Activated CD8-positive, alpha-beta memory T cell treated with anti-CD3 and anti-CD28 coated beads, Interleukin-2, amount 10 ng/mL, durations not matched to agents 7 days and 5 days (primary cell): ENCODE measurements around the gene FAM107B. TPM values are rescaled to one million over a fixed set of nuclear protein-coding genes. Genes with fewer than 3 reads are reported as not detected.
"Not testable (repeated sequence)": the region's sequence is repeated elsewhere in the genome, so short reads cannot be mapped to it uniquely, and the experiment has no call there.

ENCODE experiments used
- ATAC-seq: fragments of 150-1000 bp; cut with Tn5 transposase; one replicate; pipeline ENCODE4 v1.10.0; 2021; ENCODE audit warnings: moderate library complexity
- CTCF ChIA-PET: fragments of 350-600 bp; sonication (Branson Sonifier 250); formaldehyde crosslinking; loops from one replicate; lab custom pipeline; 2021; ENCODE audit warnings: antibody characterized with exemption; lab: Charles Lee
- DNase-seq: peaks from one replicate; pipeline ENCODE4 v3.0.0-alpha.2; 2020
- H3K27ac Mint-ChIP-seq: one replicate; pipeline ENCODE4 v1.8.0; 2021; ENCODE audit warnings: mild to moderate bottlenecking, mixed read lengths
- H3K27me3 Mint-ChIP-seq: one replicate; pipeline ENCODE4 v1.8.0; 2021; ENCODE audit warnings: mixed read lengths
- H3K36me3 Mint-ChIP-seq: one replicate; pipeline ENCODE4 v1.8.0; 2021; ENCODE audit warnings: mild to moderate bottlenecking, mixed read lengths
- H3K4me1 Mint-ChIP-seq: one replicate; pipeline ENCODE4 v1.8.0; 2021; ENCODE audit warnings: mixed read lengths
- H3K4me3 Mint-ChIP-seq: one replicate; pipeline ENCODE4 v1.8.0; 2021; ENCODE audit warnings: mild to moderate bottlenecking, moderate library complexity, mixed read lengths
- H3K9me3 Mint-ChIP-seq: one replicate; pipeline ENCODE4 v1.8.0; 2022; ENCODE audit warnings: low read depth, mixed read lengths
- total RNA-seq, 2 experiments: library from RNA; stranded (reverse); gene quantifications; one replicate each; pipeline ENCODE4 v1.2.3, GENCODE V29; 2021

Gene FAM107B
- total RNA-seq, 2 experiments from 2014 or later, result 114 to 208 TPM

DNA sequence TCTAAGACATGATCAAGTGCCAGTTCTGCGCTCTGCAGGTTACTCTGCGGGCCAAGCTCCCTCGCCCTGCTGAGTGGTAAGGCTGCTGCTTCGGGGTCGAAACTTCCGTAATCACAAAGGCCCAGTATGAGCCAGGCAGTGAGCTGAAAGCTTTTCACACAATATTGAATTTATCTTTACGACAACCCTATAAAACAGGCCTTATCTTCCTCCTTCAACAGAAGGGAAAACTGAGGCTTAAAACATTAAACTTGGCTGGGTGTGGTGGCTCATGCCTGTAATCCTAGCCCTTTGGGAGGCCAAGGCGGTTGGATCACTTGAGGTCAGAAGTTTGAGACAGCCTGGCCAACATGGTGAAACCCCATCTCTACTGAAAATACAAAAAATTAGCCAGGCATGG is 83.3 kb downstream of the FAM107B start:
- DNase-seq (no peak), ATAC-seq (no peak)
- peaks cover 22% of the 10 kb centered on the region for H3K4me1 Mint-ChIP-seq
- peaks cover 8% of the 10 kb centered on the region for H3K27me3 Mint-ChIP-seq
- no peak overlapping the region for H3K4me3 Mint-ChIP-seq
- H3K9me3 Mint-ChIP-seq, result no peaks in the 10 kb centered on the region
- H3K27ac Mint-ChIP-seq, result no peak overlapping the region
- H3K36me3 Mint-ChIP-seq, result no peaks in the 10 kb centered on the region
- CTCF ChIA-PET, result no interaction called here

DNA sequence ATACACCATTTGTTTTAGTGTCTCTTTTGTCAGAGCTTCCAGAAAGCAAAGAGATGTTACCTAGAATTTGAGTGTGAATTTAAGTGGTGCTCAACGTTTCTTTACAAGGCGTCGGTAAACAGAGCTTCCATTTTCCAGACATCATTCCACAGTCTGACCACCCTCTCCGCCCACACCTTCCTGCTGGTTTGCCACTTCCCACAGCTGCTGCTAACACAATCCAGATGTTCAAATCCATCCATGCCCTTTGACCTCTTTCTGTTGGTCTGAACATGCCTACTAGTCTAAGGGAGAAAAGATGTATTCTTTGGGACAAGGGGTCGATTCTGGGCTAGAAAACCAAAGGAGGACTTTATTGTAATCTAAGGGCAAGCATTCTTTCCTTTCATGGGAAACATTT is 86.1 kb downstream of the FAM107B start:
- Mint-ChIP-seq H3K4me1 (peaks cover 29% of the 10 kb centered on the region), H3K4me3 (no peak overlapping the region), H3K27ac (no peak overlapping the region), H3K36me3 (no peaks in the 10 kb centered on the region), H3K27me3 (peaks cover 2% of the 10 kb centered on the region), H3K9me3 (no peaks in the 10 kb centered on the region)
- no peak for DNase-seq
- ATAC-seq, result no peak
- CTCF ChIA-PET, result no interaction called here

DNA sequence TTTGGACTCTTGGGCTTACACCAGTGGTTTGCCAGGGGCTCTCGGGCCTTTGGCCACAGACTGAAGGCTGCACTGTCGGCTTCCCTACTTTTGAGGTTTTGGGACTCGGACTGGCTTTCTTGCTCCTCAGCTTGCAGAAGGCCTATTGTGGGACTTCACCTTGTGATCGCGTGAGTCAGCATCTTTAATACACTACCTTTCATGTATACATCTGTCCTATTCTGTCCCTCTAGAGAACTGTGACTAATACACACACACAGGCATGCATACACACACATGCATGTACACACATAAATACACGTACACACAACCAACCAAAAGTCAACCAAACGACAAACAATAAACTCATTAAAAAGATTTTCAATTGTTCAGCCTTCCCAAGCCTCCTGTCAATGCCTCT is 86.5 kb downstream of the FAM107B start:
- H3K4me1 Mint-ChIP-seq, result peaks cover 30% of the 10 kb centered on the region
- H3K27ac Mint-ChIP-seq, result not testable (repeated sequence)

DNA sequence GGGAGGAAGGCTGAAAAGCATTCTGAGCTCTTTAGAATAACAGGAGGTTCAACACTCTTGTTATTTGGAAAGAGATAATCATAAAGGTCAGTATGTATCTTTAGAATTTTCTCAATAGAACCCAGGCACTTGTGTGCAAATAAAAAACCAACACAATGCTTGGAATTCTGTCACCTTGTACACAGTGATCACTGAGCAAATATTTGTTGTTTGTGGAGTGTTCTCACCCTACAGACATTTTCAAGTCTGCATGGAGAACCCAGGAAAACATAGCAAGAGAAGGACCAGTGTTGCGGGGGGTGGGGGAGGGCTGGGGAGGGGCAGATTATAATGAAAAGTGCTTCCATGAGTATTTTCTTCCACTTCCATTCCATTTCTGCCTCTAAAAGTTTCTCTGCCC is 87.4 kb downstream of the FAM107B start:
- Mint-ChIP-seq H3K36me3 (no peaks in the 10 kb centered on the region), H3K4me1 (peaks cover 24% of the 10 kb centered on the region), H3K4me3 (no peak overlapping the region), H3K27me3 (no peaks in the 10 kb centered on the region), H3K27ac (no peak overlapping the region), H3K9me3 (no peaks in the 10 kb centered on the region)
- DNase-seq (no peak), ATAC-seq (no peak)
- CTCF ChIA-PET, result no interaction called here

More for the DNA sequence above, 86.5 kb downstream of the FAM107B start:
- DNase-seq, H3K4me3 Mint-ChIP-seq, ATAC-seq, H3K36me3 Mint-ChIP-seq, H3K27me3 Mint-ChIP-seq, CTCF ChIA-PET, H3K9me3 Mint-ChIP-seq: not testable (repeated sequence)

DNA sequence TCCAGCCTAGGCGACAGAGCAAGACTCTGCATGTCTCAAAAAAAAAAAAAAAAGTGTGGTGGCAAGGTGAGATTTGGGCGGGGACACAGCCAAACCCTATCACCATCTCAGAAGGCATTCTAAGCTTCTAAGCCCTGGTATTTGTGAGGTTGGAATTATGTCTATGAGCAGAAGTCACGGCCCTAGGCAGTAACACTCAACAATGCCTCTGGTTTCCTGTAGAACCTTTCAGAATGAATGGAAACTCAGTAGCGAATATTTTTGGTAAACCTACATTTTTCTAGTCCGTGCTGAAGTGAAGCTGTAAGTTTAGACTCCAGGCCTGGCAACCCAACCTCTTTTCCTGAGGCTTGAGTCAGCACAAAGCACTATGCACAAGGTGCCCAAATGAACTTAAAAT is 88.3 kb downstream of the FAM107B start:
- CTCF ChIA-PET, result no interaction called here
- Mint-ChIP-seq H3K4me1 (peaks cover 19% of the 10 kb centered on the region), H3K9me3 (no peaks in the 10 kb centered on the region), H3K27ac (peak overlapping the region; percentile 70), H3K36me3 (no peaks in the 10 kb centered on the region), H3K27me3 (no peaks in the 10 kb centered on the region), H3K4me3 (no peak overlapping the region)
- ATAC-seq (peak; percentile 57), DNase-seq (no peak)

DNA sequence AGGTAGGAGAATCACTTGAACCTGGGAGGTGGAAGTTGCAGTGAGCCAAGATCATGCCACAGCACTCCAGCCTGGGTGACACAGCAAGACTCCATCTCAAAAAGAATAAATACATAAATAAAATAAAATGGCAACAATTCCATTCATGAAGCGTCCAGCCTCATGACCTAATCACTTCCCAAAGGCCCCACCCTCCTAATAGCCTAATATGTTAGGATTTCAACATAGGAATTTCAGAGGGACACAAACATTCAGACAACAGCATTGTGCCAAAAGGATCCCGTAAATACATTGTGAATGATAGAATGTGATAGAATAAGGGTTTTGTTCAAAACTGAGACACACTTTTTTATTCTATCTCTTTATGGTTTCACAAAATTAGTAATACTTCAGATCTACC is 90.3 kb downstream of the FAM107B start:
- ATAC-seq (no peak), DNase-seq (no peak)
- H3K36me3 Mint-ChIP-seq, result no peaks in the 10 kb centered on the region
- no peak overlapping the region for H3K27ac Mint-ChIP-seq
- CTCF ChIA-PET, result no interaction called here
- H3K9me3 Mint-ChIP-seq, result no peaks in the 10 kb centered on the region
- no peak overlapping the region for H3K4me3 Mint-ChIP-seq
- H3K4me1 Mint-ChIP-seq, result peaks cover 19% of the 10 kb centered on the region
- no peaks in the 10 kb centered on the region for H3K27me3 Mint-ChIP-seq

DNA sequence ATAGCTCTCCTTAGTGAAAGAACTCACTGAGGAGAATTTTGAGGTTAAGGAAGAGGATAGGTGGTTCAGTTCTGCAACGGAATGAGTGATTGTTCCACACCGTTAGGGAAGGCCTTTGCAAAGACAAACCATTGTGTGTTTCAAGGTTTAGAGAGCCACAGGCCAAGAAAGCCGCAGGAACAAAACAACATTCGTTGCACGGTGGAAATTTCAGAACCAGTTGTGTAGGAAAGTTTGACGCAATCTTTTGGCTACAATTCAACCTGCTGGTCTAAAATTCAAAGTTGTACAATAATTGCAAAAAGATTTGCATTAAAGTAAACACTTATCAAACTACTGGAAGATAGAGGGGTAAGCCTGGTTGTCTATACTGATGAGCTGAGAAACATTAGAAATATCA is 91.4 kb downstream of the FAM107B start:
- no peaks in the 10 kb centered on the region for H3K9me3 Mint-ChIP-seq
- no peak overlapping the region for H3K4me3 Mint-ChIP-seq
- CTCF ChIA-PET, result no interaction called here
- H3K36me3 Mint-ChIP-seq, result no peaks in the 10 kb centered on the region
- H3K4me1 Mint-ChIP-seq, result peaks cover 15% of the 10 kb centered on the region
- H3K27me3 Mint-ChIP-seq, result no peaks in the 10 kb centered on the region
- H3K27ac Mint-ChIP-seq, result no peak overlapping the region
- ATAC-seq (no peak), DNase-seq (no peak)

DNA sequence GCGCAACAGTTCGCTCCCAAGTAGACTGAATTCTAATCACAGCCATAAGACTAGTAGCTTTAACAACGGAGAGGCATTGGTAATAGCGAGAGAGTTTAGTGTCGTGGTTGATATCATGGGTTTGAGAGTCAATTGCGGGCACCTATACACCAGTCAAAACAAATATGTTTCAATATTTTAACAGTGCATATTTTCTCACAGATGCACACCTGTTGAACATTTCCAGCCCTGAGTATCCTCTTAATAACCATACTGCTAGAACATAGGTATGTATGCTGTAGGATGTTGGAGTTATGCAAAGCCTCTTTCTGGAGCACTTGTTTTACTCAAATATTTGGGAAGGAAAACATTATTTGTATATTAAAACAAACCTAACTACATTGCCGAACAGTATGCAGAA is 92.9 kb downstream of the FAM107B start:
- H3K4me3 Mint-ChIP-seq, result no peak overlapping the region
- no peaks in the 10 kb centered on the region for H3K36me3 Mint-ChIP-seq
- CTCF ChIA-PET, result no interaction called here
- ATAC-seq (no peak), DNase-seq (no peak)
- peaks cover 10% of the 10 kb centered on the region for H3K4me1 Mint-ChIP-seq
- no peaks in the 10 kb centered on the region for H3K27me3 Mint-ChIP-seq
- no peak overlapping the region for H3K27ac Mint-ChIP-seq
- no peaks in the 10 kb centered on the region for H3K9me3 Mint-ChIP-seq

DNA sequence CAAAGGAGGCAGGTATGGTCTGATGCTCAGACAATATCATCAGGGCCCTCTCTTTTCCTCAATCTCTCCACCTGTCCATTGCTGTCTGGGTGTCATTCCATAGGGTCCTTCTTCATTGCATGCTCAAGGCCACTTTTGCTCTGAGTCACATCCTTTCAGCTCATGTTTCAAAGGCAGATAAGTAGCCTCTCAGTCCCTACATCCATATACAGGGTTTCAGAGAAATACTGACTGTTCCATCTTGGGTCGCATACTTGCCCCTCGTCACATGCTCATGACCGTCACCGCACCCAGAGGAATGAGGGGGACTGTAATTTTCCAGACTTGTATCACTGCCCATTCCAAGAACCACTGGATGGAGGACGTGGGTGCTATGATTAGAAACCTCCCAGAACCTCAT is 93.4 kb downstream of the FAM107B start:
- Mint-ChIP-seq H3K27ac (no peak overlapping the region), H3K27me3 (no peaks in the 10 kb centered on the region), H3K9me3 (no peaks in the 10 kb centered on the region), H3K4me1 (peaks cover 7% of the 10 kb centered on the region), H3K36me3 (no peaks in the 10 kb centered on the region), H3K4me3 (no peak overlapping the region)
- CTCF ChIA-PET, result no interaction called here
- ATAC-seq (no peak), DNase-seq (no peak)

DNA sequence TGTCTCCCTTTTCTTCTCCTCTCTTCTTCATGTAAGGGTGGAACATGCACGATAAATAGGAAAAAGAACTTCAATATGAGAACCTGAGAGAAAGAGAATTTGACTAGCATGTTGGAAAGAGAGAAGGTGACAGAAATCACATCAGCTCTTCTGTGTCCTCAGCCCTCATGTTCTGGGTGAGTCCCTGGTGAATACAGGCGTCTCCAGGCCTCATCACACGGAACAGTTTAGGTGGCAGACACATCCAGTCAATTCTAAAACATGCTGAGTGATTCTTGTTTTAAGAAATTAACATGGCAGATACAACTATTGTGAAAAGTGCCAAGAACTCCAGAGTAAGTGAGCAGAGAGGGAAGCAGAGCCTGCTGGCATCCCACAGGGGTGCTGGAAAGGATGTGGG is 96.1 kb downstream of the FAM107B start:
- Mint-ChIP-seq H3K4me1 (peaks cover 1% of the 10 kb centered on the region), H3K27ac (no peak overlapping the region), H3K27me3 (peaks cover 5% of the 10 kb centered on the region), H3K4me3 (no peak overlapping the region), H3K36me3 (no peaks in the 10 kb centered on the region), H3K9me3 (no peaks in the 10 kb centered on the region)
- DNase-seq (no peak), ATAC-seq (no peak)
- CTCF ChIA-PET, result no interaction called here

DNA sequence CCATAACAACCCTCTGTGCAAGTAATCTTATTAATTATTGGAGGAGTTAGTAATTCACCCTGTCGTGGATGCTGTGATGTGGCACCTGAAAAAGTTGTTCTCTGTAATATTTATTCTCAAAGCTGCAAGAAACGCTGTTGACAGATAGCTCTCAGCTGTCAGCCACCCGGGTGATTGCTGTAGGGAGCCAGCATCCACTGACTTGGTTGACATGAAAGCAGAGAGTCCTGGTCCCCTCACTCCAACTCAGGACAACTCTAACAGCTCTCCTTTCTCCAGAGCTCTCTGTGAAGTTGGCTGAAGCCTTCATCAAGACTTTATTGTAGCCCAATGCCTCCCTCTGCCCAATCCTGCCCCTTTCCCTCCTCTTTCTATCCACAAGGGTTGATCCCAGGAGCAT is 98.0 kb downstream of the FAM107B start:
- ATAC-seq (no peak), DNase-seq (no peak)
- CTCF ChIA-PET, result no interaction called here
- no peaks in the 10 kb centered on the region for H3K9me3 Mint-ChIP-seq
- no peaks in the 10 kb centered on the region for H3K36me3 Mint-ChIP-seq
- H3K4me3 Mint-ChIP-seq, result no peak overlapping the region
- no peak overlapping the region for H3K27ac Mint-ChIP-seq
- H3K27me3 Mint-ChIP-seq, result peaks cover 7% of the 10 kb centered on the region
- no peaks in the 10 kb centered on the region for H3K4me1 Mint-ChIP-seq

DNA sequence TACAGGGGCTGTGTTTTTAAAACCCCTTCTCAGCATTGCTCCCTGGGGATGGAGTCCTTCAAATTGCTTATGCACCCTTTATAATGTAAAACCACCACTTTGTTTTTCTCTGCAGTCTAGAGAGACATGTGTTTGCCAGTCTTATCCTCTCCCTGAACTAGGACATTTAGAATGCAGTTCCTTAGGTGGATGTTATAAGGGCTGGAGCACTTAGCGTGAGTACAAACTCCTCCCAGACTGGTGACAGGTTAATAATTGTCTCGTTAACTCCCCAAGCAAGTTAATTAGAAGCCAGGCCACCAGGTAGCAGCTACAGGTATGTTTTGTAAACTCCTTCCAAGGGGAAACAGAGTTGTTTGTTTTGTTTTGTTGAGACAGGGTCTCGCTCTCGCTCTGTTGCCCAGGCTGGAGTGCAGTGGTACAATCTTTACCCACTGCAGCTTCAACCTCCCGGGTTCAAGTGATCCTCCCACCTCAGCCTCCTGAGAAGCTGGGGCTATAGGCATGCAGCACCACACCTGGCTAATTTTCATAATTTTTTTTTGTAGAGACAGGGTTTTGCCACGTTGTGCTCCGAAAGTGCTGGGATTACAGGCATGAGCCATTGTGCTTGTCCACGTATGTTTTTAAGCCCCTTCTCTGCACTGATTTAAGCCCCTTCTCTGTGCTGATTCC is 100.2 kb downstream of the FAM107B start:
- DNase-seq (no peak), ATAC-seq (no peak)
- Mint-ChIP-seq H3K27me3 (peaks cover 7% of the 10 kb centered on the region), H3K27ac (no peak overlapping the region), H3K9me3 (peaks cover 3% of the 10 kb centered on the region), H3K4me1 (peaks cover 7% of the 10 kb centered on the region), H3K4me3 (no peak overlapping the region), H3K36me3 (peaks cover 5% of the 10 kb centered on the region)
- CTCF ChIA-PET, result no interaction called here

DNA sequence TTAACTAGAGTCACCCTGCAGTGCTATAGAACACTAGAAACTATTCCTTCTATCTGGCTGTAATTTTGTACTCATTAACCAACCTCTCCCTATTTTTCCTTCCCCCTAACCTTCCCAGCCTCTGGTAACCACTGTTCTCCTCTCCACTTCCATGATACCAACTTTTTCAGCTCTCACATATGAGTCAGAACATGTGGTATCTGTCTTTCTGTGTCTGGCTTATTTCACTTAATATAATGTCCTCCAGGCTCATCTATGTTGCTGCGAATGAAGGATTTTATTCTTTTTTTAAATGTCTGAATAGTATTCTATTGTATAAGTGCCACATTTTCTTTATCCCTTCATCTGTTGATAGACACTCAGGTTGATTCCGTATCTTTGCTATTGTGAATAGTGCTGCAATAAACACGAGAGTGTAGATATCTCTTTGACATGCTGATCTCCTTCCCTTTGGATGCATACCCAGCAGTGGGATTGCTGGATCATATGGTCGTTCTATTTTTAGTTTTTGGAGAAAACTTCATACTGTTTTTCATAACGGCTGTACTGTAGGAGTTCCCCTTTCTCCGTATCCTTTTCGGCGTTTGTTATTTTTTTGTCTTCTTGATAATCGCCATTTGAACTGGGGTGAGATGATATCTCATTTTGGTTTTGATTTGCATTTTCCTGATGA is 101.4 kb downstream of the FAM107B start:
- Mint-ChIP-seq H3K4me1 (peaks cover 13% of the 10 kb centered on the region), H3K36me3 (peaks cover 10% of the 10 kb centered on the region), H3K27ac (no peak overlapping the region), H3K9me3 (peaks cover 3% of the 10 kb centered on the region), H3K4me3 (no peak overlapping the region), H3K27me3 (peaks cover 7% of the 10 kb centered on the region)
- ATAC-seq, result no peak
- CTCF ChIA-PET, result no interaction called here
- DNase-seq, result no peak

DNA sequence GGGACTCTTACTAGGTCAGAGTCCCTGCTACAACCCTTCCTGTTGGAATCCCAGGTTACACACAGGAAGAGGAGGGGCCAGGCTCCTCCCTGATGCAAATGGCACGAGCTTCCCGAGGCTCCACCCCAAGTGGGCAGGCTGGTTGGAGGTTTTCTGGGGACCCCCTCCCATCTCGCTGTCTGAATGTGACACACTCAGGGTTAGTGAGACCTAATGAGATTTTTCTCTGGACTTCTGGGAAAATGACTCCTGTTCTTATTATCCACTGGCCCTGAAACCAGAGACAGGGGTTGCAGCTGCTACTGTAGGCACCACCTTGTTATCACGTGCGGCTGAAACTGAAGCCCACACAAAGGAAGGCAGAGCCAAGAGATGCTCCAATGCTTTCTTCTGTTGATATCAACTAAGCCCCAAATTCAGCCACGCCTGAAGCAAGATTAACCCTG is 103.3 kb downstream of the FAM107B start:
- Mint-ChIP-seq H3K4me1 (peaks cover 13% of the 10 kb centered on the region), H3K27ac (no peak overlapping the region), H3K4me3 (no peak overlapping the region), H3K9me3 (peaks cover 10% of the 10 kb centered on the region), H3K36me3 (peaks cover 16% of the 10 kb centered on the region), H3K27me3 (peaks cover 7% of the 10 kb centered on the region)
- CTCF ChIA-PET, result no interaction called here
- no peak for DNase-seq
- no peak for ATAC-seq
